ENCODE data around the gene AGBL4. TPM values are rescaled to one million over a fixed set of nuclear protein-coding genes. Genes with fewer than 3 reads are reported as not detected.

AGBL4 gene
- total and polyA plus RNA-seq, 8 donors = 0.32 to 1.3 (median 0.87) TPM

DNA sequence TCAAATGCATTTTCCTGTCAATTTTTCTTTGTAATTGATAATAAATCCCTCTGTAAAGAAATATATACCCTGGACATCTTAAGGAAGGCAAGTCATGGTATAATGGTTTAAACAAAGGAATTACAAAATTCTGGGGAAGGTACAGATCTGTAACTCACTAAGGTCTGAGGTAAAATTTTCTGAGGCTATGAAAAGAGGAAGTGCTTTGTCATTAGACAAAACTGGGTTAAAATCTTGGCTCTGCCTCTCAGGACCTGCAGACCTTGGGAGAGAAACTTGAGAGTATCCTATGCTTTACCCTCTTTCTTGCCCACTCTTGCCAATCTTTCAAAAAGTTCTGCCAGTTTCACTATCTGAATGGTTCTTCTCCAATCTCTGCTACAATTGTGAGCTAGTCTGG is 1220.3 kb downstream of the AGBL4 start:
- TF ChIP-seq, protein P1, sequence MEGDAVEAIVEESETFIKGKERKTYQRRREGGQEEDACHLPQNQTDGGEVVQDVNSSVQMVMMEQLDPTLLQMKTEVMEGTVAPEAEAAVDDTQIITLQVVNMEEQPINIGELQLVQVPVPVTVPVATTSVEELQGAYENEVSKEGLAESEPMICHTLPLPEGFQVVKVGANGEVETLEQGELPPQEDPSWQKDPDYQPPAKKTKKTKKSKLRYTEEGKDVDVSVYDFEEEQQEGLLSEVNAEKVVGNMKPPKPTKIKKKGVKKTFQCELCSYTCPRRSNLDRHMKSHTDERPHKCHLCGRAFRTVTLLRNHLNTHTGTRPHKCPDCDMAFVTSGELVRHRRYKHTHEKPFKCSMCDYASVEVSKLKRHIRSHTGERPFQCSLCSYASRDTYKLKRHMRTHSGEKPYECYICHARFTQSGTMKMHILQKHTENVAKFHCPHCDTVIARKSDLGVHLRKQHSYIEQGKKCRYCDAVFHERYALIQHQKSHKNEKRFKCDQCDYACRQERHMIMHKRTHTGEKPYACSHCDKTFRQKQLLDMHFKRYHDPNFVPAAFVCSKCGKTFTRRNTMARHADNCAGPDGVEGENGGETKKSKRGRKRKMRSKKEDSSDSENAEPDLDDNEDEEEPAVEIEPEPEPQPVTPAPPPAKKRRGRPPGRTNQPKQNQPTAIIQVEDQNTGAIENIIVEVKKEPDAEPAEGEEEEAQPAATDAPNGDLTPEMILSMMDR (IDR thresholded peaks at IDR 0.05) = no peak
- intact Hi-C loops (cut with DNase I) = no loop called here
- DNase-seq (no peak), ATAC-seq (no peak)
- H3K4me1 ChIP-seq = no peaks in the 10 kb centered on the region
- no peaks in the 10 kb centered on the region for H3K9me3 ChIP-seq
- H3K4me3 ChIP-seq = no peak overlapping the region
- no peaks in the 10 kb centered on the region for H3K36me3 ChIP-seq
- H3K27me3 ChIP-seq = no peaks in the 10 kb centered on the region
- H3K27ac ChIP-seq = no peak overlapping the region

DNA sequence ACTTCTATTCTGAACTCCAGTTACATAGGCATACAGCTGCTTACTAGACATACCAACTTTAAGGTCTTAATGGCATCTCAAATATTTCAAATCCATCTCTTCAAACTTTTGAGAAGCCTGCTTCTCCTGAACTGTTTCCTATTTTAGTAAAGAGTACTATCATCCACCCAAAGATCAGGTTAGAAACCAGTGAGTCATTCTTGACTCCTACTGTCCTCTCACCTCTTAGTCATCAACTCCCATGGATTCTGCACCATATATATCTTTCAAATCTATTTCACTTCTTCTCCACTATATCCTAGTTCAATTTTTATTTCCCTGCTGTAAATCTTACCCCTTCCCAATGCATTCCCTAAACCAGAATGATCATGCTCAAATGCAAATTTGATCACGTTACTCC is 1228.9 kb downstream of the AGBL4 start:
- no peaks in the 10 kb centered on the region for H3K4me1 ChIP-seq
- H3K27ac ChIP-seq = no peak overlapping the region
- H3K36me3 ChIP-seq = no peaks in the 10 kb centered on the region
- intact Hi-C loops (cut with DNase I) = no loop called here
- ATAC-seq (no peak), DNase-seq (no peak)
- no peak overlapping the region for H3K4me3 ChIP-seq
- TF ChIP-seq, protein P1 (IDR thresholded peaks at IDR 0.05) = no peak
- no peaks in the 10 kb centered on the region for H3K9me3 ChIP-seq
- no peaks in the 10 kb centered on the region for H3K27me3 ChIP-seq

DNA sequence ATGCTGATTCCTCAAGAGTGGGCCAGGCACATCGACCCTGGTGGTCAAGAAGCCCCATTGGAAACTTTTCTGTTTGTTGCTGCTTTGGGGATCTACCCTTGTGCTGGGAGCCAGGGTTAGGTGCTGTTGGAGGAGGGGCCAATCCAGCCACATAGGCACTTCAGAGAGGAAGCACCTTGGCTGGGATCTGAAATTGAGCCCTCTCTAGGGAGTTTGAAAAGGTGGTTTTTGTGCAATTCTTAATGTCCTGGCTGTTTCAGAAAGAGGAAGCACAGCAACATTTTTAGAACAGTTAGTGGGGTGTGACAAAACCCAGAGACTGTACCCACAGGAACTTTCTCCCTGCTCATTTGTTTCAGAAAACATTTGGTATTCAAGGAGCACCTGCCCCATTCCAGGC is 1229.9 kb downstream of the AGBL4 start:
- Histone ChIP-seq H3K9me3 (no peaks in the 10 kb centered on the region), H3K4me3 (no peak overlapping the region), H3K36me3 (no peaks in the 10 kb centered on the region), H3K27me3 (no peaks in the 10 kb centered on the region), H3K4me1 (no peaks in the 10 kb centered on the region), H3K27ac (no peak overlapping the region)
- ATAC-seq (no peak), DNase-seq (no peak)
- TF ChIP-seq, protein P1 (IDR thresholded peaks at IDR 0.05) = no peak
- intact Hi-C loops (cut with DNase I) = no loop called here

DNA sequence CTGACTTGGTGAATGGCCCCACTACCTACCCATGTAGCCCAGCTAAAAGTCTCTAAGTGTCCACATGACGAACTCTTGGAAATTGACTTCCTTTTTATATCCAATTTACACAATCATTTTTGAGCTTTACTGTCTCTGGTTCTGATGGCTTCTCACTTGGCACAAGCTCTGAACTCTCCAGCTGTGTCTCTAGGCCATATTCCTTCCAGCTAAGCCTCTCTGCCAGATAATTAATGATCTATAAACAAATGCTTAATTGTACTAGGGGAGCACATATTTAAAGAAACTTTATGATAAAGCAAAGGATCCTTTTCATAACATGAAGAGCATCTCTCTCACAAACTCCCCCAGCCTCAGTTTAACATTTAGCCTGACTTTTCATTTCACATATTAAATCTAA is 1230.8 kb downstream of the AGBL4 start:
- Histone ChIP-seq H3K4me1 (no peaks in the 10 kb centered on the region), H3K36me3 (no peaks in the 10 kb centered on the region), H3K4me3 (no peak overlapping the region), H3K27ac (no peak overlapping the region), H3K27me3 (no peaks in the 10 kb centered on the region), H3K9me3 (no peaks in the 10 kb centered on the region)
- ATAC-seq (no peak), DNase-seq (peak in 1 of 4 donors; percentile 47)
- intact Hi-C loops (cut with DNase I) = no loop called here
- TF ChIP-seq, protein P1 (IDR thresholded peaks at IDR 0.05) = no peak

DNA sequence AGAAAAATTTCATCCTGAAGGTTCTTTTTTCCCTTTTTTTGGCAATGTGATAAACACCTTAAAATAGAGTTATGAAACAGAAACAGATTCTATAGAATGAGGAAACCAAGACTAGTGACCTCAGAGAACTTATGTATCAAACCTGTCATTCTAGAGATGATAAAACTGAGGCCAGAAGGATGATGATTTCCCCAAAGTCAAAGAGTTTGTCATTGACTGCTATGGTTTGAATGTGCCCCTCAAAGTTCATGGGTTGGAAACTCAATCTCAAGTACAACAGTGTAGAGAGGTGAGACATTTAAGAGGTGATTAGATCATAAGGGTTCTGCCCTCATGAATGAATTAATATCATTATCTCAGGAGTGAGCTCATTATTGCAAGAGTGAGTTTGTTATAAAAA is 1233.4 kb downstream of the AGBL4 start:
- no peak overlapping the region for H3K4me3 ChIP-seq
- H3K36me3 ChIP-seq = no peaks in the 10 kb centered on the region
- intact Hi-C loops (cut with DNase I) = no loop called here
- TF ChIP-seq, protein P1 (IDR thresholded peaks at IDR 0.05) = no peak
- ATAC-seq = no peak
- H3K27me3 ChIP-seq = no peaks in the 10 kb centered on the region
- DNase-seq = no peak
- no peaks in the 10 kb centered on the region for H3K9me3 ChIP-seq
- no peak overlapping the region for H3K27ac ChIP-seq
- no peaks in the 10 kb centered on the region for H3K4me1 ChIP-seq
